Liver (tissue), 10 donors: Measurements from ENCODE around the gene SOAT1. TPM values are rescaled to one million over a fixed set of nuclear protein-coding genes. Genes with fewer than 3 reads are reported as not detected.
"Not testable (repeated sequence)": the region's sequence is repeated elsewhere in the genome, so short reads cannot be mapped to it uniquely, and the experiment has no call there.

Source experiments
- DNase-seq: peaks from one replicate; pipeline ENCODE4 v3.0.0-alpha.2; 2017; ENCODE audit warnings: low spot score
- H3K27ac ChIP-seq, 2 donors: one replicate each; pipeline ENCODE4 v1.7.0; 2013; ENCODE audit warnings: inconsistent platforms in 2 of 2, low read length in 2 of 2, control low read depth in 1 of 2, low read depth in 1 of 2, mild to moderate bottlenecking in 1 of 2
- H3K27me3 ChIP-seq, 4 donors: one replicate each; pipeline versions ENCODE4 v1.6.1 to v1.7.0; 2013; ENCODE audit warnings: low read length in 3 of 4, inconsistent platforms in 1 of 4, mild to moderate bottlenecking in 1 of 4, moderate library complexity in 1 of 4; ENCODE audit not compliant: control insufficient read depth in 4 of 4, insufficient read depth in 4 of 4
- H3K36me3 ChIP-seq, 4 donors: one replicate each; pipeline versions ENCODE4 v1.6.1 to v1.7.0; 2013; ENCODE audit warnings: low read length in 3 of 4, mild to moderate bottlenecking in 3 of 4, low read depth in 1 of 4, moderate library complexity in 1 of 4; ENCODE audit not compliant: control insufficient read depth in 4 of 4, insufficient read depth in 3 of 4
- H3K4me1 ChIP-seq, 4 donors: one replicate each; pipeline versions ENCODE4 v1.6.1 to v1.7.0; 2013; ENCODE audit warnings: low read length in 3 of 4, mild to moderate bottlenecking in 3 of 4, moderate library complexity in 1 of 4; ENCODE audit not compliant: control insufficient read depth in 4 of 4, insufficient read depth in 4 of 4
- H3K4me3 ChIP-seq, 3 donors: one replicate each; pipeline versions ENCODE4 v1.6.1 to v1.7.0; 2013; ENCODE audit warnings: low read length in 3 of 3, control low read depth in 1 of 3, low read depth in 1 of 3, mild to moderate bottlenecking in 1 of 3
- H3K9ac ChIP-seq, 2 donors: one replicate each; pipeline ENCODE4 v1.7.0; 2013; ENCODE audit warnings: low read length in 2 of 2, mild to moderate bottlenecking in 2 of 2, moderate library complexity in 2 of 2, control low read depth in 1 of 2, low read depth in 1 of 2
- H3K9me3 ChIP-seq, 4 donors: one replicate each; pipeline versions ENCODE4 v1.6.1 to v1.7.0; 2013; ENCODE audit warnings: low read length in 3 of 4; ENCODE audit not compliant: control insufficient read depth in 4 of 4
- EGR1 ChIP-seq, 2 donors: IDR thresholded peaks; 2 replicates each; pipeline ENCODE4 v1.6.1; 2016 to 2018; ENCODE audit warnings: antibody characterized with exemption in 2 of 2, low read depth in 2 of 2
- FOXA1 ChIP-seq: IDR thresholded peaks from 2 replicates; pipeline ENCODE4 v1.6.1; 2016; ENCODE audit warnings: antibody characterized with exemption
- FOXA2 ChIP-seq: IDR thresholded peaks from 2 replicates; pipeline ENCODE4 v1.6.1; 2016; ENCODE audit warnings: antibody characterized with exemption
- GABPA ChIP-seq, 2 donors: IDR thresholded peaks in 1 of 2; conservative IDR thresholded peaks in 1 of 2; 2 replicates each; pipeline ENCODE4 v1.6.1; 2016; ENCODE audit warnings: antibody characterized with exemption in 2 of 2, mild to moderate bottlenecking in 1 of 2, moderate library complexity in 1 of 2
- HNF4A ChIP-seq, 2 donors: conservative IDR thresholded peaks; 2 replicates each; pipeline ENCODE4 v1.6.1; 2016; ENCODE audit warnings: antibody characterized with exemption in 2 of 2, mild to moderate bottlenecking in 2 of 2
- HNF4G ChIP-seq: IDR thresholded peaks from 2 replicates; pipeline ENCODE4 v1.6.1; 2016; ENCODE audit warnings: antibody characterized with exemption
- JUND ChIP-seq, 2 donors: IDR thresholded peaks; 2 replicates each; pipeline ENCODE4 v1.6.1; 2016; ENCODE audit warnings: antibody characterized with exemption in 2 of 2
- NR2F2 ChIP-seq: IDR thresholded peaks from 2 replicates; pipeline ENCODE4 v1.6.1; 2016; ENCODE audit warnings: antibody characterized with exemption
- RAD21 ChIP-seq, 2 donors: IDR thresholded peaks; 2 replicates each; pipeline ENCODE4 v1.6.1; 2016; ENCODE audit warnings: antibody characterized with exemption in 2 of 2, mild to moderate bottlenecking in 2 of 2
- RXRA ChIP-seq, 2 donors: IDR thresholded peaks; 2 replicates each; pipeline ENCODE4 v1.6.1; 2017 to 2018; ENCODE audit warnings: antibody characterized with exemption in 2 of 2, mild to moderate bottlenecking in 1 of 2
- SP1 ChIP-seq: IDR thresholded peaks from 2 replicates; pipeline ENCODE4 v1.6.1; 2018; ENCODE audit warnings: antibody characterized with exemption, mild to moderate bottlenecking
- TAF1 ChIP-seq: conservative IDR thresholded peaks from 2 replicates; pipeline ENCODE4 v1.6.1; 2016; ENCODE audit warnings: antibody characterized with exemption, mild to moderate bottlenecking
- YY1 ChIP-seq: IDR thresholded peaks from 2 replicates; pipeline ENCODE4 v1.6.1; 2016; ENCODE audit warnings: antibody characterized with exemption, mild to moderate bottlenecking
- WGBS: extraction: QIAGEN DNeasy Blood & Tissue Kit; methylation state at CpG from one replicate; pipeline ENCODE4 v1.1.7; 2013; 5-methylcytosine and 5-hydroxymethylcytosine counted together
- polyA plus RNA-seq, 2 donors: library from polyadenylated mRNA; stranded (reverse) in 1 of 2; unstranded in 1 of 2; fragments of 200-250 nt in 1 of 2; fragments of >200 nt in 1 of 2; fragmentation: Nextera tagmentation in 1 of 2; extraction: Ambion mirVana in 1 of 2; gene quantifications; one replicate each; pipeline versions ENCODE4 v1.2.1 to v1.2.3, GENCODE V29; 2013 to 2015
- small RNA-seq: library from RNA; depleted of rRNA; stranded (forward); fragments of <200 nt; gene quantifications from one replicate; pipeline ENCODE3, GENCODE V24; 2014
- total RNA-seq, 2 donors: library from RNA; depleted of rRNA; stranded (reverse); fragments of >200 nt; gene quantifications; one replicate each; pipeline ENCODE4 v1.2.3, GENCODE V29; 2014
- TF ChIP-seq, protein P1 (sequence below): IDR thresholded peaks from 2 replicates; pipeline ENCODE4 v1.6.1; 2016; ENCODE audit warnings: antibody characterized with exemption, mild to moderate bottlenecking
- TF ChIP-seq, protein P2 (sequence below): IDR thresholded peaks from 2 replicates; pipeline ENCODE4 v1.6.1; 2016; ENCODE audit warnings: antibody characterized with exemption
- TF ChIP-seq, protein P3 (sequence below): IDR thresholded peaks from 2 replicates; pipeline ENCODE4 v1.6.1; 2016; ENCODE audit warnings: antibody characterized with exemption
- TF ChIP-seq, protein P4 (sequence below): fragments of 150-350 bp; IDR thresholded peaks from 2 replicates; pipeline ENCODE4 v1.5.1; 2017; ENCODE audit warnings: improper control_type of control experiment, low read depth, low read length; ENCODE audit not compliant: missing input control
- TF ChIP-seq, protein P5 (sequence below): IDR thresholded peaks from 2 replicates; pipeline ENCODE4 v1.6.1; 2016; ENCODE audit warnings: antibody characterized with exemption
- donor health status: healthy.
- donor health status: healthy.
- donor health status: healthy.
- donor health status: healthy.
- donor health status: healthy.

SOAT1 gene
- total and polyA plus RNA-seq, 4 donors = 4.3 to 14.0 (median 9.3) TPM

DNA sequence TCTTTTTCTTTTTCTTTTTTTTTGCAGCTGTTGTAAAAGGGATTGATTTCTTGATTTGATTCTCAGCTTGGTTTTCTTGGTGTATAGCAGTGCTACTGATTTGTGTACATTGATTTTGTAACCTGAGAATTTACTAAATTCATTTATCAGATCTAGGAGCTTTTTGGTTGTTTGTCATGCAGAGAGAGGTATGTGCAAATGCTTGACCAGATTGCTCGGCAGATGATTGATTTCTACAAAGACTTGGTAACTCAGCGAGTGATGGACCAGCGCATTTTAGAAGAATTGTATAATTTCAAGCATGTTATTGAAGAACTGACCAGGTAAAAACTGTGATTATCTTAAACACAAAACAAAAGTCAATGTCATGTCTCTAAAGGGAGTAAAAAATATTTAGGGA, 100.1 kb downstream of the SOAT1 start:
- H3K27ac ChIP-seq = no peak overlapping the region
- WGBS = 92% methylated on average over 3 of the region's 3 CpGs
- H3K9ac ChIP-seq = no peak overlapping the region
- no peaks in the 10 kb centered on the region for H3K27me3 ChIP-seq
- no peak overlapping the region for H3K4me3 ChIP-seq
- H3K4me1 ChIP-seq = no peaks in the 10 kb centered on the region
- H3K9me3 ChIP-seq = no peaks in the 10 kb centered on the region
- no peaks in the 10 kb centered on the region for H3K36me3 ChIP-seq
- DNase-seq = no peak
- TF ChIP-seq, protein P1, sequence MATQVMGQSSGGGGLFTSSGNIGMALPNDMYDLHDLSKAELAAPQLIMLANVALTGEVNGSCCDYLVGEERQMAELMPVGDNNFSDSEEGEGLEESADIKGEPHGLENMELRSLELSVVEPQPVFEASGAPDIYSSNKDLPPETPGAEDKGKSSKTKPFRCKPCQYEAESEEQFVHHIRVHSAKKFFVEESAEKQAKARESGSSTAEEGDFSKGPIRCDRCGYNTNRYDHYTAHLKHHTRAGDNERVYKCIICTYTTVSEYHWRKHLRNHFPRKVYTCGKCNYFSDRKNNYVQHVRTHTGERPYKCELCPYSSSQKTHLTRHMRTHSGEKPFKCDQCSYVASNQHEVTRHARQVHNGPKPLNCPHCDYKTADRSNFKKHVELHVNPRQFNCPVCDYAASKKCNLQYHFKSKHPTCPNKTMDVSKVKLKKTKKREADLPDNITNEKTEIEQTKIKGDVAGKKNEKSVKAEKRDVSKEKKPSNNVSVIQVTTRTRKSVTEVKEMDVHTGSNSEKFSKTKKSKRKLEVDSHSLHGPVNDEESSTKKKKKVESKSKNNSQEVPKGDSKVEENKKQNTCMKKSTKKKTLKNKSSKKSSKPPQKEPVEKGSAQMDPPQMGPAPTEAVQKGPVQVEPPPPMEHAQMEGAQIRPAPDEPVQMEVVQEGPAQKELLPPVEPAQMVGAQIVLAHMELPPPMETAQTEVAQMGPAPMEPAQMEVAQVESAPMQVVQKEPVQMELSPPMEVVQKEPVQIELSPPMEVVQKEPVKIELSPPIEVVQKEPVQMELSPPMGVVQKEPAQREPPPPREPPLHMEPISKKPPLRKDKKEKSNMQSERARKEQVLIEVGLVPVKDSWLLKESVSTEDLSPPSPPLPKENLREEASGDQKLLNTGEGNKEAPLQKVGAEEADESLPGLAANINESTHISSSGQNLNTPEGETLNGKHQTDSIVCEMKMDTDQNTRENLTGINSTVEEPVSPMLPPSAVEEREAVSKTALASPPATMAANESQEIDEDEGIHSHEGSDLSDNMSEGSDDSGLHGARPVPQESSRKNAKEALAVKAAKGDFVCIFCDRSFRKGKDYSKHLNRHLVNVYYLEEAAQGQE = no peak
- no peak for TF ChIP-seq TAF1
- no peak for TF ChIP-seq RXRA (IDR thresholded peaks at IDR 0.05)
- no peak for TF ChIP-seq FOXA2
- TF ChIP-seq HNF4A (conservative IDR thresholded peaks at IDR 0.05) = no peak
- TF ChIP-seq, protein P2, sequence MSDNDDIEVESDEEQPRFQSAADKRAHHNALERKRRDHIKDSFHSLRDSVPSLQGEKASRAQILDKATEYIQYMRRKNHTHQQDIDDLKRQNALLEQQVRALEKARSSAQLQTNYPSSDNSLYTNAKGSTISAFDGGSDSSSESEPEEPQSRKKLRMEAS = no peak
- TF ChIP-seq, protein P3, sequence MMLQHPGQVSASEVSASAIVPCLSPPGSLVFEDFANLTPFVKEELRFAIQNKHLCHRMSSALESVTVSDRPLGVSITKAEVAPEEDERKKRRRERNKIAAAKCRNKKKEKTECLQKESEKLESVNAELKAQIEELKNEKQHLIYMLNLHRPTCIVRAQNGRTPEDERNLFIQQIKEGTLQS = no peak
- TF ChIP-seq FOXA1 = no peak
- TF ChIP-seq, protein P4, sequence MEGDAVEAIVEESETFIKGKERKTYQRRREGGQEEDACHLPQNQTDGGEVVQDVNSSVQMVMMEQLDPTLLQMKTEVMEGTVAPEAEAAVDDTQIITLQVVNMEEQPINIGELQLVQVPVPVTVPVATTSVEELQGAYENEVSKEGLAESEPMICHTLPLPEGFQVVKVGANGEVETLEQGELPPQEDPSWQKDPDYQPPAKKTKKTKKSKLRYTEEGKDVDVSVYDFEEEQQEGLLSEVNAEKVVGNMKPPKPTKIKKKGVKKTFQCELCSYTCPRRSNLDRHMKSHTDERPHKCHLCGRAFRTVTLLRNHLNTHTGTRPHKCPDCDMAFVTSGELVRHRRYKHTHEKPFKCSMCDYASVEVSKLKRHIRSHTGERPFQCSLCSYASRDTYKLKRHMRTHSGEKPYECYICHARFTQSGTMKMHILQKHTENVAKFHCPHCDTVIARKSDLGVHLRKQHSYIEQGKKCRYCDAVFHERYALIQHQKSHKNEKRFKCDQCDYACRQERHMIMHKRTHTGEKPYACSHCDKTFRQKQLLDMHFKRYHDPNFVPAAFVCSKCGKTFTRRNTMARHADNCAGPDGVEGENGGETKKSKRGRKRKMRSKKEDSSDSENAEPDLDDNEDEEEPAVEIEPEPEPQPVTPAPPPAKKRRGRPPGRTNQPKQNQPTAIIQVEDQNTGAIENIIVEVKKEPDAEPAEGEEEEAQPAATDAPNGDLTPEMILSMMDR = no peak
- TF ChIP-seq NR2F2 = no peak
- no peak for TF ChIP-seq HNF4G
- no peak for TF ChIP-seq RAD21 (IDR thresholded peaks at IDR 0.05)
- TF ChIP-seq, protein P5, sequence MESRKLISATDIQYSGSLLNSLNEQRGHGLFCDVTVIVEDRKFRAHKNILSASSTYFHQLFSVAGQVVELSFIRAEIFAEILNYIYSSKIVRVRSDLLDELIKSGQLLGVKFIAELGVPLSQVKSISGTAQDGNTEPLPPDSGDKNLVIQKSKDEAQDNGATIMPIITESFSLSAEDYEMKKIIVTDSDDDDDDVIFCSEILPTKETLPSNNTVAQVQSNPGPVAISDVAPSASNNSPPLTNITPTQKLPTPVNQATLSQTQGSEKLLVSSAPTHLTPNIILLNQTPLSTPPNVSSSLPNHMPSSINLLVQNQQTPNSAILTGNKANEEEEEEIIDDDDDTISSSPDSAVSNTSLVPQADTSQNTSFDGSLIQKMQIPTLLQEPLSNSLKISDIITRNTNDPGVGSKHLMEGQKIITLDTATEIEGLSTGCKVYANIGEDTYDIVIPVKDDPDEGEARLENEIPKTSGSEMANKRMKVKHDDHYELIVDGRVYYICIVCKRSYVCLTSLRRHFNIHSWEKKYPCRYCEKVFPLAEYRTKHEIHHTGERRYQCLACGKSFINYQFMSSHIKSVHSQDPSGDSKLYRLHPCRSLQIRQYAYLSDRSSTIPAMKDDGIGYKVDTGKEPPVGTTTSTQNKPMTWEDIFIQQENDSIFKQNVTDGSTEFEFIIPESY = no peak
- no peak for TF ChIP-seq GABPA (IDR thresholded peaks at IDR 0.05 in 1 of 2, conservative IDR thresholded peaks at IDR 0.05 in 1 of 2)
- no peak for TF ChIP-seq EGR1 (IDR thresholded peaks at IDR 0.05; ENCODE audit: low read depth in 2 of 2)
- TF ChIP-seq YY1 = no peak
- no peak for TF ChIP-seq JUND (IDR thresholded peaks at IDR 0.05)
- no peak for TF ChIP-seq SP1

DNA sequence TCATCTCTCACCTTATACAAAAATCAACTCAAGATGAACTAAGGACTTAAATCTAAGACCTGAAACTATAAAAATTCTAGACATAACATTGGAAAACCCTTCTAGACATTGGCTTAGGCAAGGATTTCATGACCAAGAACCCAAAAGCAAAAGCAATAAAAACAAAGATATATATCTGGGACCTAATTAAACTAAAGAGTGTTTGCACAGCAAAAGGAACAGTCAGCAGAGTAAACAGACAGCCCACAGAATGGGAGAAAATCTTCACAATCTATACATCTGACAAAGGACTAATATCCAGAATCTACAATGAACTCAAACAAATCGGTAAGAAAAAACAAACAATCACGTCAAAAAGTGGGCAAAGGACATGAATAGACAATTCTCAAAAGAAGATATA, 105.8 kb downstream of the SOAT1 start:
- H3K36me3 ChIP-seq, H3K4me1 ChIP-seq: not testable (repeated sequence)
- WGBS = 69% methylated on average over 2 of the region's 2 CpGs

More for the DNA sequence above, 105.8 kb downstream of the SOAT1 start:
- not testable (repeated sequence) for H3K9me3 ChIP-seq, DNase-seq, H3K9ac ChIP-seq, H3K27me3 ChIP-seq, H3K27ac ChIP-seq, H3K4me3 ChIP-seq

Small RNA genes lying within 50 kb of the gene (small RNA-seq; reads per million reads assigned to genes)
- gene AL512326.2 = not detected

Other genes starting within 250 kb of the SOAT1 start
- gene TOR3A, start 211.7 kb upstream of the SOAT1 start, total RNA-seq = 10 to 100 TPM; 21.1 to 31.0 TPM
- gene TOR3A, start 211.7 kb upstream of the SOAT1 start, polyA plus RNA-seq = 10 to 100 TPM; 14.3 to 25.9 TPM
- 1 to 10 TPM; 4.9 to 7.8 TPM for gene ABL2, start 64.1 kb upstream of the SOAT1 start, total RNA-seq
- gene ABL2, start 64.1 kb upstream of the SOAT1 start, polyA plus RNA-seq = 1 to 10 TPM; 1.8 to 1.9 TPM
- under 1 TPM in 1 of 2 donors, not detected in 1; 0.25 TPM for gene AXDND1, start 72.2 kb downstream of the SOAT1 start, total RNA-seq
- not detected for gene AXDND1, start 72.2 kb downstream of the SOAT1 start, polyA plus RNA-seq